ENCODE data around the gene NKX1-1. TPM values are rescaled to one million over a fixed set of nuclear protein-coding genes. Genes with fewer than 3 reads are reported as not detected.

NKX1-1 gene
- total RNA-seq, 1 donor from 2014 or later: not detected

- DNase-seq (ENCODE audit: low spot score): peak; percentile 68
- intact Hi-C loops (cut with DNase I): no loop called here
These were observed 29.2 kb downstream of the NKX1-1 start for GRCh38 chr4:1376841-1377605.

- DNase-seq (ENCODE audit: low spot score): peak; percentile 61
- intact Hi-C loops (cut with DNase I): no loop called here
These were observed 29.8 kb downstream of the NKX1-1 start for GRCh38 chr4:1376391-1376840.

GRCh38 chr4:1375761-1376322, 30.4 kb downstream of the NKX1-1 start:
- intact Hi-C loops (cut with DNase I): no loop called here
- DNase-seq (ENCODE audit: low spot score): peak; percentile 64

GRCh38 chr4:1375051-1375721, 31.1 kb downstream of the NKX1-1 start:
- DNase-seq (ENCODE audit: low spot score): peak; percentile 66
- intact Hi-C loops (cut with DNase I): no loop called here

- intact Hi-C loops (cut with DNase I): loop anchor here (5.0 kb wide), 1 partner anchor 98 kb away; no protein-coding TSS in a partner anchor
These were observed 31.6 kb downstream of the NKX1-1 start for GRCh38 chr4:1374706-1375045.

GRCh38 chr4:1373892-1374705, 32.1 kb downstream of the NKX1-1 start:
- intact Hi-C loops (cut with DNase I): loop anchor here (5.0 kb wide), 1 partner anchor 98 kb away; no protein-coding TSS in a partner anchor
- DNase-seq (ENCODE audit: low spot score): peak; percentile 76

More at GRCh38 chr4:1374706-1375045, 31.6 kb downstream of the NKX1-1 start:
- DNase-seq (ENCODE audit: low spot score): no peak

- peak; percentile 19 for DNase-seq (ENCODE audit: low spot score)
- intact Hi-C loops (cut with DNase I): loop anchor here (5.0 kb wide), 1 partner anchor 100 kb away; no protein-coding TSS in a partner anchor
These were observed 33.7 kb downstream of the NKX1-1 start for GRCh38 chr4:1372576-1372975.

- DNase-seq (ENCODE audit: low spot score): peak; percentile 54
- intact Hi-C loops (cut with DNase I): loop anchor here (5.0 kb wide), 1 partner anchor 101 kb away; no protein-coding TSS in a partner anchor
These were observed 34.8 kb downstream of the NKX1-1 start for GRCh38 chr4:1371176-1372165.

GRCh38 chr4:1370321-1371124, 35.7 kb downstream of the NKX1-1 start:
- intact Hi-C loops (cut with DNase I): loop anchor here (5.0 kb wide), 1 partner anchor 102 kb away; no protein-coding TSS in a partner anchor
- peak; percentile 69 for DNase-seq (ENCODE audit: low spot score)

GRCh38 chr4:1369479-1370079, 36.7 kb downstream of the NKX1-1 start:
- DNase-seq (ENCODE audit: low spot score): peak; percentile 17
- intact Hi-C loops (cut with DNase I): loop anchor here (5.0 kb wide), 1 partner anchor 103 kb away; no protein-coding TSS in a partner anchor

GRCh38 chr4:1369091-1369450, 37.2 kb downstream of the NKX1-1 start:
- no peak for DNase-seq (ENCODE audit: low spot score)
- intact Hi-C loops (cut with DNase I): no loop called here

- peak; percentile 71 for DNase-seq (ENCODE audit: low spot score)
- intact Hi-C loops (cut with DNase I): no loop called here
These were observed 37.7 kb downstream of the NKX1-1 start for GRCh38 chr4:1368421-1369090.

GRCh38 chr4:1367936-1368289, 38.3 kb downstream of the NKX1-1 start:
- intact Hi-C loops (cut with DNase I): no loop called here
- peak; percentile 71 for DNase-seq (ENCODE audit: low spot score)

GRCh38 chr4:1367230-1367935, 38.9 kb downstream of the NKX1-1 start:
- DNase-seq (ENCODE audit: low spot score): peak; percentile 39
- intact Hi-C loops (cut with DNase I): no loop called here

GRCh38 chr4:1366371-1367229, 39.6 kb downstream of the NKX1-1 start:
- peak; percentile 65 for DNase-seq (ENCODE audit: low spot score)
- intact Hi-C loops (cut with DNase I): no loop called here

All from cardiac septum (tissue), 1 donor.